Adrenal gland (tissue), 12 donors: ENCODE measurements around the gene ZNF488. TPM values are rescaled to one million over a fixed set of nuclear protein-coding genes. Genes with fewer than 3 reads are reported as not detected.

Experiments
- DNase-seq, 7 donors: peaks; one replicate each; pipeline ENCODE4 v3.0.0-alpha.2; 2019 to 2020
- H3K27ac ChIP-seq, 5 donors: fragments of 200-600 bp; sonication (generic) in 4 of 5; 1 replicate in 3 of 5; 2 replicates in 2 of 5; pipeline versions ENCODE4 v1.5.1 to v1.8.0; 2016 to 2020; ENCODE audit warnings: mild to moderate bottlenecking in 1 of 5
- H3K27me3 ChIP-seq: fragments of 200-600 bp; 2 replicates; pipeline ENCODE4 v1.8.0; 2021
- H3K36me3 ChIP-seq, 2 donors: fragments of 200-600 bp; replicated peaks in 1 of 2; 1 replicate in 1 of 2; 2 replicates in 1 of 2; pipeline versions ENCODE4 v1.5.1 to v1.8.0; 2018 to 2022
- H3K4me1 ChIP-seq, 2 donors: fragments of 200-600 bp; replicated peaks in 1 of 2; 1 replicate in 1 of 2; 2 replicates in 1 of 2; pipeline versions ENCODE4 v1.5.1 to v1.8.0; 2018 to 2021
- H3K4me3 ChIP-seq, 4 donors: fragments of 200-600 bp; sonication (generic) in 3 of 4; one replicate each; pipeline ENCODE4 v1.5.1; 2016 to 2018
- H3K9me3 ChIP-seq, 3 donors: fragments of 200-600 bp; sonication (generic) in 1 of 3; replicated peaks in 1 of 3; 1 replicate in 2 of 3; 2 replicates in 1 of 3; pipeline versions ENCODE4 v1.5.1 to v1.8.0; 2016 to 2021
- POLR2A ChIP-seq, 2 donors: fragments of 450-650 bp; IDR thresholded peaks; one replicate each; pipeline ENCODE4 v1.6.1; 2017; ENCODE audit warnings: antibody characterized with exemption in 2 of 2, mild to moderate bottlenecking in 2 of 2, moderate library complexity in 1 of 2
- WGBS, 4 donors: extraction: QIAGEN DNeasy Blood & Tissue Kit in 2 of 4; methylation state at CpG; one replicate each; pipeline versions ENCODE4 v1.1.5 to v1.1.7; 2013 to 2017; 5-methylcytosine and 5-hydroxymethylcytosine counted together
- intact Hi-C, 2 donors: fragments of 100-400 bp; cut with DNase I; formaldehyde crosslinking; loops; one replicate each; pipeline versions ENCODE4 v1.14.1 to v1.15.0; 2022 to 2023
- polyA plus RNA-seq, 3 donors: library from polyadenylated mRNA; stranded (reverse); fragments of 200-250 nt in 2 of 3; fragments of 350-450 nt in 1 of 3; fragmentation: Illumina TruSeq in 1 of 3; extraction: RNeasy Lipid Tissue Mini Kit (QIAGEN cat#74804) in 1 of 3; gene quantifications; one replicate each; pipeline ENCODE4 v1.2.3, GENCODE V29; 2013 to 2014
- total RNA-seq, 9 donors: library from RNA; depleted of rRNA in 4 of 9; stranded (reverse); fragments of >200 nt in 4 of 9; fragments of 120-200 nt in 1 of 9; fragmentation: NEBNext Ultra II Directional in 1 of 9; extraction: Animal tissue kit (Norgen Biotek cat#: 25700) in 1 of 9; gene quantifications; one replicate each; pipeline versions ENCODE4 v1.1.0 to v1.2.4, GENCODE V29; 2013 to 2023
- TF ChIP-seq, protein P1 (sequence below), 6 experiments: fragments of 450-650 bp in 4 of 6; fragments of 200-600 bp in 2 of 6; sonication (generic) in 1 of 6; IDR thresholded peaks; 1 replicate in 5 of 6; 2 replicates in 1 of 6; pipeline versions ENCODE4 v1.5.1 to v1.8.0; 2016 to 2021; ENCODE audit warnings: antibody characterized with exemption in 6 of 6, mild to moderate bottlenecking in 2 of 6, moderate library complexity in 1 of 6
- donor health status: healthy with polysubstance abuse.
- donor health status: Bipolar disorder and iron deficiency.
- donor health status: DM: yes; HTN: yes; CAD: no.
- donor health status: DM: no; HTN: no; CAD: no.
- donor health status: DM: no; HTN: no; CAD: no.
- donor health status: DM: yes; HTN: yes; CAD: no.

ZNF488 gene
- total and polyA plus RNA-seq, 12 donors: 0.03 to 0.20 (median 0.11) TPM; not detected in 3

DNA sequence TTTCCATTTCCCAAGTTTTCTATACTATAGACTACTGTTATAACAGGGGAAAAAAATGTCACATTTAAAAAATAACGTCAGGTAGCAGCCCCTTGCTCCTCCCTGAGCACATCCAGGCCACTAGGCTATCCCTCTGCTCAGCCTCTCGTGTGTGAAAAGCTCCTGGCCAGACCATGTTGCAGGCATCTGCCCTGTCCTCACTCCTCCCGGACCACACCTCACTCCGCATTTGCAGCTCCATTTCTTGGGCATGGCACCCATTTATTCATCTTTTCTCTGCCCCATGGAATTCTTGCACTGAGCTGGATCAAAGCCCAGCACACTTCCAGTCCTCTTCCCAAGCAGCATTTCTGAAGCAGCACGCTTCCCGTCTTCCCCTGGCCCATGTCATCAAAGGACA lies 63.3 kb downstream of the ZNF488 start:
- no peak overlapping the region for H3K4me3 ChIP-seq
- 78 to 93% (median 85%) methylated on average over 6 of the region's 6 CpGs for WGBS, 4 donors
- peaks cover 0 to 14% of the 10 kb centered on the region in 2 donors for H3K4me1 ChIP-seq
- H3K36me3 ChIP-seq: no peaks in the 10 kb centered on the region
- no peaks in the 10 kb centered on the region for H3K27me3 ChIP-seq
- no peaks in the 10 kb centered on the region for H3K9me3 ChIP-seq
- intact Hi-C loops: no loop called here
- DNase-seq: no peak
- TF ChIP-seq, protein P1, sequence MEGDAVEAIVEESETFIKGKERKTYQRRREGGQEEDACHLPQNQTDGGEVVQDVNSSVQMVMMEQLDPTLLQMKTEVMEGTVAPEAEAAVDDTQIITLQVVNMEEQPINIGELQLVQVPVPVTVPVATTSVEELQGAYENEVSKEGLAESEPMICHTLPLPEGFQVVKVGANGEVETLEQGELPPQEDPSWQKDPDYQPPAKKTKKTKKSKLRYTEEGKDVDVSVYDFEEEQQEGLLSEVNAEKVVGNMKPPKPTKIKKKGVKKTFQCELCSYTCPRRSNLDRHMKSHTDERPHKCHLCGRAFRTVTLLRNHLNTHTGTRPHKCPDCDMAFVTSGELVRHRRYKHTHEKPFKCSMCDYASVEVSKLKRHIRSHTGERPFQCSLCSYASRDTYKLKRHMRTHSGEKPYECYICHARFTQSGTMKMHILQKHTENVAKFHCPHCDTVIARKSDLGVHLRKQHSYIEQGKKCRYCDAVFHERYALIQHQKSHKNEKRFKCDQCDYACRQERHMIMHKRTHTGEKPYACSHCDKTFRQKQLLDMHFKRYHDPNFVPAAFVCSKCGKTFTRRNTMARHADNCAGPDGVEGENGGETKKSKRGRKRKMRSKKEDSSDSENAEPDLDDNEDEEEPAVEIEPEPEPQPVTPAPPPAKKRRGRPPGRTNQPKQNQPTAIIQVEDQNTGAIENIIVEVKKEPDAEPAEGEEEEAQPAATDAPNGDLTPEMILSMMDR (IDR thresholded peaks at IDR 0.05): no peak
- no peak for TF ChIP-seq POLR2A (IDR thresholded peaks at IDR 0.05)
- H3K27ac ChIP-seq: no peak overlapping the region

GRCh38 chr10:47319784-47320183 lies 64.3 kb downstream of the ZNF488 start:
- no peaks in the 10 kb centered on the region for H3K27me3 ChIP-seq
- TF ChIP-seq, protein P1 (IDR thresholded peaks at IDR 0.05): no peak
- no peak for TF ChIP-seq POLR2A (IDR thresholded peaks at IDR 0.05)
- intact Hi-C loops: no loop called here
- no peak overlapping the region for H3K4me3 ChIP-seq
- WGBS, 4 donors: 90 to 95% (median 92%) methylated on average over 7 to 8 of the region's 8 CpGs
- peak in 1 of 7 donors; percentile 30 for DNase-seq
- peaks cover 0 to 24% of the 10 kb centered on the region in 2 donors for H3K4me1 ChIP-seq
- H3K9me3 ChIP-seq: no peaks in the 10 kb centered on the region
- H3K27ac ChIP-seq: no peak overlapping the region
- H3K36me3 ChIP-seq: no peaks in the 10 kb centered on the region

DNA sequence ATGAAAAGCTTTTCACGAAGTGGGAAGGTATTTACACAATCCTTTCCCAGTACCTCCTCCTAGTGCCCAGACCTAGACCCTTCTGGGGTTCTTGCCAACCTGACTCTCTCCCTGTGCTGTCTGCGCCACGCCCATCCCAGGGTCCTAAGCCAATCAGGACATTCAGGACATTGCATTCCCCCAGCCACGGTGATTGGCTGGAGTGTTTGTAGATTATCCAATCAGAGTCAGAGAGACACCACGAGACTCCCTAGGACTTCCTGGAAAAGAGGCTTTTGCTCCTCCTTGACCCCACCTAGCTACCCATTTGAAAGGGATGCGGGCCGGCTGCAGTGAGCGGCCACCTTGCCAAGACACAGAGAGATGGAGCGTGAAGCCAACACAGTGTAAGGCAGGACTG lies 65.4 kb downstream of the ZNF488 start:
- WGBS, 4 donors: 58 to 92% (median 89%) methylated on average over 9 of the region's 9 CpGs
- Histone ChIP-seq H3K36me3 (no peaks in the 10 kb centered on the region), H3K4me3 (no peak overlapping the region), H3K9me3 (no peaks in the 10 kb centered on the region), H3K27ac (no peak overlapping the region), H3K27me3 (no peaks in the 10 kb centered on the region), H3K4me1 (peaks cover 0 to 21% of the 10 kb centered on the region in 2 donors)
- DNase-seq: no peak
- intact Hi-C loops: no loop called here
- TF ChIP-seq POLR2A (IDR thresholded peaks at IDR 0.05): no peak
- TF ChIP-seq, protein P1 (IDR thresholded peaks at IDR 0.05): no peak

DNA sequence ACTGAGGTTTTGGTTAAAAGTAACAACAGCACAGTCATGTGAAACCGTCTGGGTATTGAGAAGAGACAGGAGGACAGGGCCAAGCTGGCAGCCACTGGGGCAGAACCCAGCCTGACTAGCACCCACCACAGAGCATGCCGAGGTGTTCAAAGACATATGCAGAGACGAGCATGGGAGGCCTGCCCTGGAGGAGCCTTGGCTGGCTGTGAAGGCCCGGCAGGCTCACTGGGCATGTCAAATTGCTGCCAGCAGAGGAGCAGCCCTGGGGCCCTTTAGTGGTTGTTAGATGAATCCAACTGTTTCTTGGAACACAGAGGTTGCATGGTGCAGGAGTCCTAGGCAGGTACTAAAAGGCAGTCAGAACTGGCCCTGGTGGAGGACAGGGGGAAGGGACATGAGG lies 66.8 kb downstream of the ZNF488 start:
- WGBS, 4 donors: 83 to 88% (median 87%) methylated on average over 3 to 4 of the region's 4 CpGs
- H3K27me3 ChIP-seq: no peaks in the 10 kb centered on the region
- intact Hi-C loops: no loop called here
- no peak overlapping the region for H3K4me3 ChIP-seq
- no peaks in the 10 kb centered on the region for H3K36me3 ChIP-seq
- no peak for TF ChIP-seq POLR2A (IDR thresholded peaks at IDR 0.05)
- TF ChIP-seq, protein P1 (IDR thresholded peaks at IDR 0.05): no peak
- no peaks in the 10 kb centered on the region for H3K9me3 ChIP-seq
- DNase-seq: no peak
- peaks cover 0 to 12% of the 10 kb centered on the region in 2 donors for H3K4me1 ChIP-seq
- H3K27ac ChIP-seq: no peak overlapping the region
